Mucosa of descending colon (tissue), 3 donors: Measurements from ENCODE around the gene PAX8. TPM values are rescaled to one million over a fixed set of nuclear protein-coding genes. Genes with fewer than 3 reads are reported as not detected.

ENCODE experiments used
- ATAC-seq: fragments of 200-7000 bp; cut with Tn5 transposase; one replicate; pipeline ENCODE4 v1.9.1; 2020; ENCODE audit warnings: mild to moderate bottlenecking, moderate library complexity
- DNase-seq, 3 donors: peaks; one replicate each; pipeline ENCODE4 v3.0.0-alpha.2; 2020
- H3K36me3 ChIP-seq: fragments of 200-600 bp; one replicate; pipeline ENCODE4 v1.8.0; 2021; ENCODE audit warnings: low read depth, mild to moderate bottlenecking
- H3K4me1 ChIP-seq: fragments of 200-600 bp; one replicate; pipeline ENCODE4 v1.8.0; 2021; ENCODE audit warnings: low read depth, mild to moderate bottlenecking
- H3K4me3 ChIP-seq: fragments of 200-600 bp; one replicate; pipeline ENCODE4 v1.8.0; 2021; ENCODE audit warnings: mild to moderate bottlenecking
- H3K9me3 ChIP-seq: fragments of 200-600 bp; one replicate; pipeline ENCODE4 v1.8.0; 2021; ENCODE audit warnings: mild to moderate bottlenecking
- CTCF ChIP-seq: fragments of 200-600 bp; IDR thresholded peaks from one replicate; pipeline ENCODE4 v1.8.0; 2022; ENCODE audit warnings: antibody characterized with exemption, mild to moderate bottlenecking
- intact Hi-C, 2 donors: fragments of 100-400 bp; cut with DNase I in 1 of 2; cut with micrococcal nuclease in 1 of 2; formaldehyde crosslinking; loops; one replicate each; pipeline versions ENCODE4 v1.11.0 to v1.11.1; 2022; cut with DNase I, micrococcal nuclease
- total RNA-seq, 3 donors: library from RNA; stranded (reverse); fragmentation: NEBNext Ultra II Directional in 2 of 3; extraction: Animal tissue kit (Norgen Biotek cat#: 25700) in 2 of 3; gene quantifications; one replicate each; pipeline versions ENCODE4 v1.2.1 to v1.2.4, GENCODE V29; 2021 to 2023
- donor health status: DM: no; HTN: no; CAD: no; lungs with moderate emphysema.
- donor health status: DM: no; HTN: no; CAD: no.
- donor health status: DM: no; HTN: yes; CAD: no.

The PAX8 gene
- total RNA-seq, 3 donors from 2014 or later: 0.82 to 6.2 (median 4.8) TPM

GRCh38 chr2:113225263-113226259 lies 53.2 kb downstream of the PAX8 start:
- Histone ChIP-seq H3K4me3 (no peak overlapping the region), H3K36me3 (no peaks in the 10 kb centered on the region), H3K4me1 (no peaks in the 10 kb centered on the region), H3K9me3 (no peaks in the 10 kb centered on the region)
- no peak for TF ChIP-seq CTCF
- ATAC-seq (no peak), DNase-seq (no peak)
- intact Hi-C loops: no loop called here

DNA sequence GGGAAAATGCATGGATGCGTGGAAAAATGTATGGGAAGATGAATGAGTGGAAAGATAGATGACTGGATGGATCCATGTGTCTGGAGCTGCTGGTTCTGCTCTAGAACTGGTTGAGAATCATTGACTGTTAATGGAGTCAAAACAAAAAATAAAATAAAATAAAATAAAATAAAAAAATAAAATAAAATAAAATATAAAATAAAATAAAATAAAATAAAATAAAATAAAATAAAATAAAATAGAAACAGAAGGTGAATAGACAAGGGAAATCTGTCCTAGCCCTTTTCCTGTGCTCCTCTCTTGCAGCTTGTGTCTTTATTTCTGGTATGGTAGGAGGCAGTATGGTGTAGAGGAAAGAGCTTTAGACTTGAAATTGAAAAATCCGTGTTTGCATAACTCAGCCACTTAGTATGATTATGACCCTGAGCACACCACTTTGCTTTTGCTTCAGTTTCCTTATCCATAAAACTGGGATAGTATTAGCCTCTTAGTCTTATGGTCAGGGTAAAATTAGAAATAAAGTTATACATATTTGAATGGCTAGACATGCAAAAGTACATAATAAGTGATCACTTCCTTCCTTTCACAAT lies 54.0 kb downstream of the PAX8 start:
- TF ChIP-seq CTCF: no peak
- Histone ChIP-seq H3K4me1 (no peaks in the 10 kb centered on the region), H3K4me3 (no peak overlapping the region), H3K36me3 (no peaks in the 10 kb centered on the region), H3K9me3 (no peaks in the 10 kb centered on the region)
- DNase-seq: no peak
- intact Hi-C loops: no loop called here
- no peak for ATAC-seq

DNA sequence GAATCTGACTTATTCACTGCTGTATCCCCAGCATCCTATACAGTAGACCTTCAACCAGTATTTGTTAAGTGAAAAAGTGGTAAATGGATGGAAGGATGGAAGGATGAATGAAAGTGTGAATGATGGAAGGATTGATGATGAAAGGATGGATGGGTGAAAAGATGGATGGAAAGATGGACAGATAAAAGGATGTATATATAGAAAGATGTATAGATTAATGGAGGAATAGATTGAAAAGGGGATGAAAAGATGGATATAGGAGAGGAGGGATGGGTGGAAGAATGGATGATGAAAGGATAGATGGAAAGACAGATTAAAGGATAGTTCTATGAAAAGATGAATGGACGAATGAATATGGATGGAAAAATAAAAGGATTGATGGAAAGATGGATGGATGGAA lies 54.9 kb downstream of the PAX8 start:
- DNase-seq (no peak), ATAC-seq (no peak)
- Histone ChIP-seq H3K4me1 (peaks cover 8% of the 10 kb centered on the region), H3K36me3 (no peaks in the 10 kb centered on the region), H3K4me3 (no peak overlapping the region), H3K9me3 (no peaks in the 10 kb centered on the region)
- no peak for TF ChIP-seq CTCF
- intact Hi-C loops: no loop called here

GRCh38 chr2:113221846-113222245 lies 56.9 kb downstream of the PAX8 start:
- peaks cover 24% of the 10 kb centered on the region for H3K4me1 ChIP-seq
- H3K36me3 ChIP-seq: no peaks in the 10 kb centered on the region
- ATAC-seq (no peak), DNase-seq (no peak)
- no peaks in the 10 kb centered on the region for H3K9me3 ChIP-seq
- no peak overlapping the region for H3K4me3 ChIP-seq
- TF ChIP-seq CTCF: no peak
- intact Hi-C loops: no loop called here

- Histone ChIP-seq H3K9me3 (no peaks in the 10 kb centered on the region), H3K4me1 (peaks cover 24% of the 10 kb centered on the region), H3K36me3 (no peaks in the 10 kb centered on the region), H3K4me3 (no peak overlapping the region)
- intact Hi-C loops: no loop called here
- no peak for TF ChIP-seq CTCF
- DNase-seq (peak in 1 of 3 donors; percentile 1), ATAC-seq (no peak)
Measured at GRCh38 chr2:113220970-113221708, 57.6 kb downstream of the PAX8 start.
